Vagina (tissue), 2 donors: ENCODE measurements around the gene OR56B1. TPM values are rescaled to one million over a fixed set of nuclear protein-coding genes. Genes with fewer than 3 reads are reported as not detected.
"Not testable (repeated sequence)": the region's sequence is repeated elsewhere in the genome, so short reads cannot be mapped to it uniquely, and the experiment has no call there.

Experiments used
- DNase-seq, 2 donors: peaks; one replicate each; pipeline ENCODE4 v3.0.0-alpha.2; 2017; ENCODE audit errors: extremely low spot score in 2 of 2
- H3K27ac ChIP-seq: fragments of 200-600 bp; sonication (generic); one replicate; pipeline ENCODE4 v1.5.1; 2019
- H3K27me3 ChIP-seq: fragments of 200-600 bp; sonication (generic); one replicate; pipeline ENCODE4 v1.5.1; 2019
- H3K36me3 ChIP-seq, 2 donors: fragments of 200-600 bp; sonication (generic); one replicate each; pipeline ENCODE4 v1.5.1; 2017 to 2019
- H3K4me1 ChIP-seq: fragments of 200-600 bp; sonication (generic); one replicate; pipeline ENCODE4 v1.5.1; 2019
- H3K4me3 ChIP-seq, 2 donors: fragments of 200-600 bp; sonication (generic); 1 replicate in 1 of 2; 2 replicates in 1 of 2; pipeline ENCODE4 v1.5.1; 2016 to 2019
- H3K9me3 ChIP-seq: fragments of 200-600 bp; sonication (generic); one replicate; pipeline ENCODE4 v1.5.1; 2019
- POLR2A ChIP-seq, 2 donors: fragments of 450-650 bp; IDR thresholded peaks; one replicate each; pipeline ENCODE4 v1.6.1; 2017; ENCODE audit warnings: antibody characterized with exemption in 2 of 2, mild to moderate bottlenecking in 2 of 2, moderate library complexity in 2 of 2
- POLR2AphosphoS5 ChIP-seq, 2 donors: sonication (generic); formaldehyde crosslinking; IDR thresholded peaks; one replicate each; pipeline ENCODE4 v1.9.0; 2017; ENCODE audit warnings: antibody characterized with exemption in 2 of 2, mild to moderate bottlenecking in 2 of 2, low read depth in 1 of 2; ENCODE audit not compliant: insufficient read depth in 1 of 2
- intact Hi-C: fragments of 100-400 bp; cut with DNase I; formaldehyde crosslinking; loops from one replicate; pipeline ENCODE4 v1.15.1; 2023
- total RNA-seq: library from RNA; depleted of rRNA; stranded (reverse); fragments of >200 nt; gene quantifications from one replicate; pipeline ENCODE4 v1.2.3, GENCODE V29; 2016
- TF ChIP-seq, protein P1 (sequence below), 3 experiments: fragments of 450-650 bp in 2 of 3; fragments of 200-600 bp in 1 of 3; sonication (generic) in 1 of 3; IDR thresholded peaks; one replicate each; pipeline ENCODE4 v1.5.1; 2017 to 2019; ENCODE audit warnings: antibody characterized with exemption in 3 of 3, mild to moderate bottlenecking in 2 of 3, moderate library complexity in 2 of 3

OR56B1 gene, protein sequence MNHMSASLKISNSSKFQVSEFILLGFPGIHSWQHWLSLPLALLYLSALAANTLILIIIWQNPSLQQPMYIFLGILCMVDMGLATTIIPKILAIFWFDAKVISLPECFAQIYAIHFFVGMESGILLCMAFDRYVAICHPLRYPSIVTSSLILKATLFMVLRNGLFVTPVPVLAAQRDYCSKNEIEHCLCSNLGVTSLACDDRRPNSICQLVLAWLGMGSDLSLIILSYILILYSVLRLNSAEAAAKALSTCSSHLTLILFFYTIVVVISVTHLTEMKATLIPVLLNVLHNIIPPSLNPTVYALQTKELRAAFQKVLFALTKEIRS
- total RNA-seq = not detected

DNA sequence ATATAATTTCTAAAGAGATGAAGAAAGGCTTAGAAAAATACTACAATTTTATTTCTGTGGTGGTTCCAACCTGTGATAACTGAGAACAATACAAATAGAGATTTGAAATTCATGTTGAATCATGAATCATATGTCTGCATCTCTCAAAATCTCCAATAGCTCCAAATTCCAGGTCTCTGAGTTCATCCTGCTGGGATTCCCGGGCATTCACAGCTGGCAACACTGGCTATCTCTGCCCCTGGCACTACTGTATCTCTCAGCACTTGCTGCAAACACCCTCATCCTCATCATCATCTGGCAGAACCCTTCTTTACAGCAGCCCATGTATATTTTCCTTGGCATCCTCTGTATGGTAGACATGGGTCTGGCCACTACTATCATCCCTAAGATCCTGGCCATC lies at the start of gene OR56B1:
TSS of gene OR56B1 (plus strand) at position 53 of the 400 bp plus-strand sequence. CDS start at position 122, 69 bp downstream.
- Histone ChIP-seq H3K27me3 (no peaks in the 10 kb centered on the region), H3K36me3 (no peaks in the 10 kb centered on the region), H3K4me3 (no peak within 1 kb of the TSS), H3K4me1 (no peaks in the 10 kb centered on the region), H3K9me3 (no peaks in the 10 kb centered on the region), H3K27ac (no peak within 1 kb of the TSS)
- intact Hi-C loops = no loop called here
- DNase-seq = no peak
- TF ChIP-seq, protein P1, sequence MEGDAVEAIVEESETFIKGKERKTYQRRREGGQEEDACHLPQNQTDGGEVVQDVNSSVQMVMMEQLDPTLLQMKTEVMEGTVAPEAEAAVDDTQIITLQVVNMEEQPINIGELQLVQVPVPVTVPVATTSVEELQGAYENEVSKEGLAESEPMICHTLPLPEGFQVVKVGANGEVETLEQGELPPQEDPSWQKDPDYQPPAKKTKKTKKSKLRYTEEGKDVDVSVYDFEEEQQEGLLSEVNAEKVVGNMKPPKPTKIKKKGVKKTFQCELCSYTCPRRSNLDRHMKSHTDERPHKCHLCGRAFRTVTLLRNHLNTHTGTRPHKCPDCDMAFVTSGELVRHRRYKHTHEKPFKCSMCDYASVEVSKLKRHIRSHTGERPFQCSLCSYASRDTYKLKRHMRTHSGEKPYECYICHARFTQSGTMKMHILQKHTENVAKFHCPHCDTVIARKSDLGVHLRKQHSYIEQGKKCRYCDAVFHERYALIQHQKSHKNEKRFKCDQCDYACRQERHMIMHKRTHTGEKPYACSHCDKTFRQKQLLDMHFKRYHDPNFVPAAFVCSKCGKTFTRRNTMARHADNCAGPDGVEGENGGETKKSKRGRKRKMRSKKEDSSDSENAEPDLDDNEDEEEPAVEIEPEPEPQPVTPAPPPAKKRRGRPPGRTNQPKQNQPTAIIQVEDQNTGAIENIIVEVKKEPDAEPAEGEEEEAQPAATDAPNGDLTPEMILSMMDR (IDR thresholded peaks at IDR 0.05) = no peak
- TF ChIP-seq POLR2A (IDR thresholded peaks at IDR 0.05) (no peak), POLR2AphosphoS5 (IDR thresholded peaks at IDR 0.05; ENCODE audit: insufficient read depth in 1 of 2, low read depth in 1 of 2) (no peak)

DNA sequence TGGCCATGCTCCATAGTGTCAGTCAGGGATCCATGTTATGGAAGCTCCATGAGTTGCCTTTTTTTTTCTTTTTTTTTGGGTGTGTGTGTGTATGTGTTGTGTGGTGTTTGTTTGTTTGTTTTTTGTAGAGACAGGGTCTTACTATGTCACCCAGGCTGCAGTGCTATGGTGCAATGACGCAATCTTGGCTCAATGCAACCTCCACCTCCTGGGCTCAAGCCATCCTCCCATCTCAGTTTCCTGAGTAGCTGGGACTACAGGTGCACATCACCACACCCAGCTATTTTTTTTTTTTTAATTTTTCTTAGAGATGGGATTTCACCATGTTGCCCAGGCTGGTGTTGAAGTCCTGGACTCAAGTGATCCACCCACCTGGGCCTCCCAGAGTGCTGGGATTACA lies 47.8 kb upstream of the OR56B1 start:
- intact Hi-C loops = no loop called here
- TF ChIP-seq POLR2A (IDR thresholded peaks at IDR 0.05) (no peak), POLR2AphosphoS5 (IDR thresholded peaks at IDR 0.05; ENCODE audit: insufficient read depth in 1 of 2, low read depth in 1 of 2) (no peak)
- TF ChIP-seq, protein P1 (IDR thresholded peaks at IDR 0.05) = no peak
- Histone ChIP-seq H3K4me1 (peaks cover 40% of the 10 kb centered on the region), H3K36me3 (no peaks in the 10 kb centered on the region), H3K27ac (peak overlapping the region; percentile 75), H3K9me3 (no peaks in the 10 kb centered on the region), H3K27me3 (no peaks in the 10 kb centered on the region), H3K4me3 (no peak overlapping the region)
- DNase-seq = no peak

DNA sequence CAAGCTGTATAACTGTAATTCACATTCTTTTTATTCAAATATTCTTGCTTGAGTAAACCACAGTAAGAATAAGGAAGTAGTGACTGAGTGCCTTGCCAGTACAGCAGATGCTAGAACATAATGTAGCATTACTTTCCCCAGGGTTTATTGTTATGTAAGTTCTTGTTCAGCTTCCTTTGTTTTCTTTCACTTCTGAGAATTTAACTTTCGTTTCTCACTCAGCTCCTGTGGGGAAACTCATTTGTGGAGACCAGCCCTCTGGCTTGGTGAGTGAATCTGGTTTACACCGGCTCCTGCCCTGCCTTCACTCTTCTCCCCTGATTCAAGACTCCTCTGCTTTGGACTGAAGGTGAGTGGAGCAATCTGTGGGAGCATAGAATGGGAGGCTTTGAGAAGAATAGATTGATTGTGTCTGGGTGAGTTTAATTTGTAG lies 46.7 kb upstream of the OR56B1 start, which contains the start of gene TRIM22:
TSS of gene TRIM22 (plus strand) at position 240 of the 433 bp plus-strand sequence. CDS start 6,443 bp downstream, outside the sequence.
- Histone ChIP-seq H3K36me3 (no peaks in the 10 kb centered on the region), H3K27me3 (no peaks in the 10 kb centered on the region), H3K4me3 (peak within 1 kb of the TSS; percentile 36 to 40), H3K27ac (peak within 1 kb of the TSS; percentile 75), H3K9me3 (no peaks in the 10 kb centered on the region), H3K4me1 (peaks cover 37% of the 10 kb centered on the region)
- intact Hi-C loops = no loop called here
- TF ChIP-seq, protein P1 (IDR thresholded peaks at IDR 0.05) = no peak
- TF ChIP-seq POLR2A (IDR thresholded peaks at IDR 0.05) = no peak
- peak in 1 of 2 donors; percentile 78 for TF ChIP-seq POLR2AphosphoS5 (IDR thresholded peaks at IDR 0.05; ENCODE audit: insufficient read depth in 1 of 2, low read depth in 1 of 2)
- no peak for DNase-seq

DNA sequence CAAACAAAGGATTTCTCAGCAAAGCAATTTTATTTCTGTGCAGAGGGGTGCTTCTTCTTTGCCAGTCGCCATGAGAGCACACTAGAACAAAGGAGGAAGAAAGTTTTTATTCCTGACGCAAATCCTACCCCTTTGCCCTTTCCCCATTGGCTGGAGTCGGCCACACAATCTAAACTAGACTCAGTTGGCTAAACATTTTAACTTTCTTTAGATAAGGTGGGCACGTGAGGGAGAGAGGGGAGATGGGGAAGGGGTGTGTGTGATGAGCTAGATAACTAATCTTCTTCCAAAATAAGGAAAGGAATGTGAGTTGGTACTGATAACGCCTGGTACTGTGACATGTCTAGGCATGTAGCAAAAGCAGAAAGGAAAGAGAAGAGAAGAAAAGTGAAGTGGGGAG lies 46.0 kb upstream of the OR56B1 start:
- DNase-seq = no peak
- TF ChIP-seq POLR2AphosphoS5 (IDR thresholded peaks at IDR 0.05; ENCODE audit: insufficient read depth in 1 of 2, low read depth in 1 of 2) (no peak), POLR2A (IDR thresholded peaks at IDR 0.05) (no peak)
- TF ChIP-seq, protein P1 (IDR thresholded peaks at IDR 0.05) = no peak
- Histone ChIP-seq H3K27me3 (no peaks in the 10 kb centered on the region), H3K36me3 (no peaks in the 10 kb centered on the region), H3K27ac (peak overlapping the region; percentile 75), H3K4me3 (peak overlapping the region; percentile 36 to 40), H3K9me3 (no peaks in the 10 kb centered on the region), H3K4me1 (peaks cover 43% of the 10 kb centered on the region)
- intact Hi-C loops = no loop called here

DNA sequence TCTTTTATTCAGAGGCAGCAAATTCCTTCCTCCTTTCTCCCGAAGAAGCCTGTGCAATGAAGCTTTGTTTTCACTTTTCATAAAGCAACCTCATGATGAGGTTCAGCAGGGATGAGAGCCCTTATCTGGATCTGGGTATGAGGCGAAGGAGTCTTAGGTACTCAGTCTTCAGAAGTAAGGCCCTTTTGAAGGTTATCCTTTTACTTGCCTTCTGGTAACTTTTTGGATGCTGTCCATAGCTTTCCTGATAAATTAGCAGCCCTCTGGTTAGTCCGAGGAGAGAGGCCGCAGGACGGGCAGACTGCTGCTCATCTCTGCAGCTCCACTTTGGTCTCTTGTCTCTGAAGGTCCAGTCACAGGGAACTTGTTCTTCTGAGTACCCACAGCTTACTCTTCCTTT lies 45.5 kb upstream of the OR56B1 start:
- Histone ChIP-seq H3K27me3 (no peaks in the 10 kb centered on the region), H3K27ac (peak overlapping the region; percentile 75), H3K4me3 (peak overlapping the region; percentile 36 to 40), H3K9me3 (no peaks in the 10 kb centered on the region), H3K4me1 (peaks cover 44% of the 10 kb centered on the region), H3K36me3 (no peaks in the 10 kb centered on the region)
- DNase-seq = no peak
- intact Hi-C loops = no loop called here
- TF ChIP-seq POLR2AphosphoS5 (IDR thresholded peaks at IDR 0.05; ENCODE audit: insufficient read depth in 1 of 2, low read depth in 1 of 2) (peak in 1 of 2 donors; percentile 36), POLR2A (IDR thresholded peaks at IDR 0.05) (no peak)
- TF ChIP-seq, protein P1 (IDR thresholded peaks at IDR 0.05) = no peak

DNA sequence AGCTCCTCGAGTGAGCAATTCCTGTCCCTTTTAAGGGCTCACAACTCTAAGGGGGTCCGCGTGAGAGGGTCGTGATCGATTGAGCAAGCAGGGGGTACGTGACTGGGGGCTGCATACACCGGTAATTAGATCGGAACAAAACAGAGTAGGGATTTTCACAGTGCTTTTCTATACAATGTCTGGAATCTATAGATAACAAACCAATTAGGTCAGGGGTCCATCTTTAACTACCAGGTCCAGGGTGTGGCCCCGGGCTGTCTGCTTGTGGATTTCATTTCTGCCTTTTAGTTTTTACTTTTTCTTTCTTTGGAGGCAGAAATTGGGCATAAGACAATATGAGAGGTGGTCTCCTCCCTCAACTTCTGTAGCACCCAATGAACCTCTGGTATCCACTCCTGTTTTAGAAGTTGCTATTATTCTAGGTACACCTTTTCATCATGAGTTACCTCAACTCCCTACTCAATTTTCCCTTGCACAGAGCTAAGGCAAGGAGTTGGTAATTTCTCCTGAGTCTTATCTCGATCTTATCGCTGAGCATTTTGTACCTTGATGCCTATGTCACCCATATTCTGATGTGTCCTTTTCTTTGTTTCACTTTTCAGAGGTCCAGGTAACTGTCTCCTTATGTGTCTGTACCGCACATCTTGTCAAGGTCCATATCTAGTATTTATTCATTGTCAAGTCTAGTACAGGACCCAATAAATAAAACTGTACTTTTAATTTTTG lies 44.8 kb upstream of the OR56B1 start:
- intact Hi-C loops, H3K9me3 ChIP-seq, DNase-seq, H3K27me3 ChIP-seq, H3K36me3 ChIP-seq: not testable (repeated sequence)
- Histone ChIP-seq H3K27ac (peak overlapping the region; percentile 75), H3K4me3 (peak overlapping the region; percentile 36 to 40), H3K4me1 (peaks cover 44% of the 10 kb centered on the region)
